NCI-H146 treated with DMSO at 0.1 percent for 48 hours (cell line): ENCODE measurements around the gene DEFB115.
"Not testable (repeated sequence)": the region's sequence is repeated elsewhere in the genome, so short reads cannot be mapped to it uniquely, and the experiment has no call there.

Source experiments
- DNase-seq: peaks from one replicate; lab custom pipeline; 2025; ENCODE audit not compliant: unreplicated experiment; lab: John Stamatoyannopoulos, UW

DEFB115 gene

GRCh38 chr20:31257364-31257763 is at the start of gene DEFB115:
Gene DEFB115, plus strand, starts transcription at chr20:31257664. Its CDS starts 0 bp downstream, at chr20:31257664.
- DNase-seq: no peak

- DNase-seq: no peak
Observed at GRCh38 chr20:31236953-31237352, 20.5 kb upstream of the DEFB115 start.

GRCh38 chr20:31237763-31238162 is 19.7 kb upstream of the DEFB115 start:
- DNase-seq: no peak

- no peak for DNase-seq
Observed at GRCh38 chr20:31239139-31239538, 18.3 kb upstream of the DEFB115 start.

GRCh38 chr20:31256959-31257358 is 505 bp upstream of the DEFB115 start:
- no peak for DNase-seq

GRCh38 chr20:31260326-31260932 is 3.0 kb downstream of the DEFB115 start:
- DNase-seq: peak; percentile 51

- DNase-seq: no peak
Observed at GRCh38 chr20:31274441-31274840, 17.0 kb downstream of the DEFB115 start.

- no peak for DNase-seq
Observed at GRCh38 chr20:31278178-31278577, 20.7 kb downstream of the DEFB115 start.

GRCh38 chr20:31284964-31285363 is 27.5 kb downstream of the DEFB115 start:
- DNase-seq: not testable (repeated sequence)

GRCh38 chr20:31308535-31309162 is 51.2 kb downstream of the DEFB115 start, which contains the start of gene DEFB116:
Gene DEFB116, minus strand, starts transcription at chr20:31308585. Its CDS starts 0 bp downstream, at chr20:31308585.
- no peak for DNase-seq
